ENCODE results near the gene NCEH1. TPM values are rescaled to one million over a fixed set of nuclear protein-coding genes. Genes with fewer than 3 reads are reported as not detected.

NCEH1 gene
- total and polyA plus RNA-seq, 2 of the 13 experiments (the other 11 are each of a cell fraction or from before 2014, with no cell fraction given), result 12.9 to 21.4 TPM

GRCh38 chr3:172750368-172751174 is 39.7 kb upstream of the NCEH1 start, which contains the start of gene ECT2:
TSS of gene ECT2 (plus strand) at chr3:172750726. CDS start at chr3:172754531, 3,805 bp downstream.
- Histone ChIP-seq H4K20me1 (ENCODE audit: insufficient read depth, low read length) (no peaks in the 10 kb centered on the region; the same call in 1 of the 2 replicates), H3K79me2 (ENCODE audit: insufficient read depth, low read length) (peaks cover 44% of the 10 kb centered on the region), H3K9me3 (ENCODE audit: low read length) (no peaks in the 10 kb centered on the region), H3K36me3 (replicated peaks in 1 of 2; ENCODE audit: control insufficient read depth in 1 of 2, insufficient read depth in 2 of 2, low read length in 2 of 2) (peaks cover 0 to 13% of the 10 kb centered on the region in 2 experiments; a peak in 2 of 5 replicates), H3K9ac (ENCODE audit: insufficient read depth, low read depth, low read length) (peak within 1 kb of the TSS; percentile 89), H3K4me3 (replicated peaks in 1 of 3; ENCODE audit: insufficient read depth in 1 of 3, low read depth in 2 of 3, low read length in 3 of 3) (peak within 1 kb of the TSS; percentile 87 to 96 (median 94)), H3K27me3 (ENCODE audit: control insufficient read depth in 1 of 2, insufficient read depth in 2 of 2, low read length in 2 of 2) (no peaks in the 10 kb centered on the region; a peak in 1 of 5 replicates), H3K4me1 (ENCODE audit: insufficient read depth, low read length) (peaks cover 70% of the 10 kb centered on the region), H3K27ac (ENCODE audit: extremely low read length, insufficient read depth, low read length) (peak within 1 kb of the TSS; percentile 83), H2AFZ (ENCODE audit: low read length) (no peak within 1 kb of the TSS), H3K4me2 (ENCODE audit: low read depth, low read length) (peak within 1 kb of the TSS; percentile 75)
- DNase-seq (ENCODE audit: low spot score) (peak; percentile 99), ATAC-seq (peak; percentile 99), FAIRE-seq (peak; percentile 95)
- POLR2A ChIA-PET, result interaction anchor here (1.0 to 2.1 kb wide), 3 partner anchors 33 to 58 kb away, joined by 3 to 11 read pairs (median 3); partner anchors contain the start of gene NCEH1
- WGBS (ENCODE audit: low lambda C conversion rate), result 0% methylated on average over 31 of the region's 49 CpGs
- in situ Hi-C loops (cut with HindIII; ENCODE audit: extremely low pct_ligation_motif_present, low pct_unique_long_range_greater_than_20kb), result no loop called here
- CTCF ChIA-PET (ENCODE audit: low intra/inter-chr PET ratio, low total read pairs), result interaction anchor here (0.9 to 1.3 kb wide), 2 partner anchors 75 to 84 kb away, joined by 3 to 4 read pairs; no protein-coding TSS in a partner anchor
- intact Hi-C loops (cut with micrococcal nuclease; ENCODE audit: unreplicated experiment), result loop anchor here (1.0 to 2.0 kb wide), 2 partner anchors 40 to 77 kb away; partner anchors contain the start of gene NCEH1
- TSS peak; percentile 80 for BruUV-seq (replicated peaks)
- no peak for TF ChIP-seq WIZ (CRISPR knock-in tag; IDR thresholded peaks at IDR 0.05)
- TF ChIP-seq POGZ (CRISPR knock-in tag; IDR thresholded peaks at IDR 0.05), result peak; percentile 95
- TF ChIP-seq MTERF4 (CRISPR knock-in tag; IDR thresholded peaks at IDR 0.05), result no peak
- TF ChIP-seq E2F2 (CRISPR knock-in tag; IDR thresholded peaks at IDR 0.05; ENCODE audit: borderline replicate concordance), result no peak
- TF ChIP-seq PRPF4 (IDR thresholded peaks at IDR 0.05; ENCODE audit: low read depth, low read length, poor library complexity, severe bottlenecking), result no peak
- no peak for TF ChIP-seq MXD3 (CRISPR knock-in tag; IDR thresholded peaks at IDR 0.05)
- TF ChIP-seq MXI1 (IDR thresholded peaks at IDR 0.05; ENCODE audit: borderline replicate concordance, low read depth, low read length), result peak; percentile 77; the same call in 1 of the 3 replicates
- no peak for TF ChIP-seq SNAPC5 (CRISPR knock-in tag; IDR thresholded peaks at IDR 0.05; ENCODE audit: borderline replicate concordance)
- peak; percentile 80; the same call in 1 of the 2 replicates for TF ChIP-seq PHF21A (CRISPR knock-in tag; IDR thresholded peaks at IDR 0.05)
- TF ChIP-seq PAX8 (CRISPR knock-in tag; IDR thresholded peaks at IDR 0.05; ENCODE audit: borderline replicate concordance), result no peak
- 0 out of 2 replicates have a peak, but pooled peaks have one; percentile 48 for TF ChIP-seq TSC22D2 (CRISPR knock-in tag; IDR thresholded peaks at IDR 0.05; ENCODE audit: borderline replicate concordance)
- peak; percentile 34; the same call in 1 of the 2 replicates for TF ChIP-seq ZBTB33 (CRISPR knock-in tag; IDR thresholded peaks at IDR 0.05)
- no peak for TF ChIP-seq NR2F1 (CRISPR knock-in tag; IDR thresholded peaks at IDR 0.05)
- no peak; the same call in 1 of the 2 replicates for TF ChIP-seq FOXO1 (CRISPR knock-in tag; IDR thresholded peaks at IDR 0.05)
- TF ChIP-seq ZIK1 (CRISPR knock-in tag; IDR thresholded peaks at IDR 0.05; ENCODE audit: borderline replicate concordance, low read depth), result no peak
- TF ChIP-seq ISX (CRISPR knock-in tag; conservative IDR thresholded peaks at IDR 0.05), result no peak; the same call in 1 of the 2 replicates
- TF ChIP-seq TCF7L2 (IDR thresholded peaks at IDR 0.05; ENCODE audit: low read depth, low read length), result no peak
- no peak for TF ChIP-seq ZNF496 (CRISPR knock-in tag; IDR thresholded peaks at IDR 0.05; ENCODE audit: insufficient replicate concordance)
